CD14-positive monocyte (primary cell): ENCODE measurements around the gene CENPP. TPM values are rescaled to one million over a fixed set of nuclear protein-coding genes. Genes with fewer than 3 reads are reported as not detected.

Experiments
- DNase-seq, 3 donors: peaks; one replicate each; pipeline ENCODE4 v3.0.0-alpha.2; 2011 to 2022
- H2AFZ ChIP-seq: 2 replicates; pipeline ENCODE4 v1.6.0; 2012; ENCODE audit warnings: mild to moderate bottlenecking, low read depth, low read length, inconsistent platforms; ENCODE audit not compliant: insufficient read depth, poor library complexity, severe bottlenecking
- H3K27ac ChIP-seq, 2 donors: 1 replicate in 1 of 2; 2 replicates in 1 of 2; pipeline ENCODE4 v1.5.1; 2012 to 2013; ENCODE audit warnings: low read length in 2 of 2, control low read depth in 1 of 2, inconsistent platforms in 1 of 2, low read depth in 1 of 2, mild to moderate bottlenecking in 1 of 2
- H3K27me3 ChIP-seq, 2 donors: one replicate each; pipeline versions ENCODE4 v1.6.0 to v1.6.1; 2011 to 2013; ENCODE audit warnings: low read length in 2 of 2; ENCODE audit not compliant: control insufficient read depth in 2 of 2, insufficient read depth in 2 of 2
- H3K36me3 ChIP-seq, 2 donors: replicated peaks in 1 of 2; 1 replicate in 1 of 2; 2 replicates in 1 of 2; pipeline versions ENCODE4 v1.5.1 to v1.6.1; 2012 to 2013; ENCODE audit warnings: low read length in 2 of 2, control low read depth in 1 of 2, inconsistent platforms in 1 of 2, mild to moderate bottlenecking in 1 of 2; ENCODE audit not compliant: insufficient read depth in 2 of 2, control insufficient read depth in 1 of 2
- H3K4me1 ChIP-seq, 2 donors: 1 replicate in 1 of 2; 2 replicates in 1 of 2; pipeline versions ENCODE4 v1.5.1 to v1.6.1; 2012 to 2013; ENCODE audit warnings: low read length in 2 of 2, control low read depth in 1 of 2, inconsistent platforms in 1 of 2, mild to moderate bottlenecking in 1 of 2, moderate library complexity in 1 of 2; ENCODE audit not compliant: insufficient read depth in 2 of 2, control insufficient read depth in 1 of 2
- H3K4me2 ChIP-seq: replicated peaks from 2 replicates; pipeline ENCODE3; 2012; ENCODE audit warnings: low read length, moderate library complexity, mild to moderate bottlenecking; ENCODE audit not compliant: poor library complexity, severe bottlenecking; ENCODE audit errors: extremely low read depth
- H3K4me3 ChIP-seq, 3 experiments: fragments of 200-600 bp in 1 of 3; sonication (generic) in 1 of 3; replicated peaks in 1 of 3; 1 replicate in 2 of 3; 2 replicates in 1 of 3; pipeline ENCODE4 v1.5.1; 2011 to 2013; ENCODE audit warnings: low read length in 3 of 3, mild to moderate bottlenecking in 3 of 3, control low read depth in 2 of 3, low read depth in 2 of 3, inconsistent platforms in 1 of 3, moderate library complexity in 1 of 3
- H3K79me2 ChIP-seq: 2 replicates; pipeline ENCODE4 v1.6.0; 2012; ENCODE audit warnings: mild to moderate bottlenecking, control low read depth, inconsistent platforms, low read length, moderate library complexity; ENCODE audit not compliant: insufficient read depth
- H3K9ac ChIP-seq: 2 replicates; pipeline ENCODE4 v1.6.0; 2017; ENCODE audit warnings: low read length, mild to moderate bottlenecking; ENCODE audit not compliant: insufficient read depth, poor library complexity, severe bottlenecking
- H3K9me3 ChIP-seq, 2 donors: replicated peaks in 1 of 2; 1 replicate in 1 of 2; 2 replicates in 1 of 2; pipeline versions ENCODE4 v1.5.1 to v1.6.1; 2012 to 2013; ENCODE audit warnings: low read length in 2 of 2, control low read depth in 1 of 2; ENCODE audit not compliant: control insufficient read depth in 1 of 2, insufficient read depth in 1 of 2
- H4K20me1 ChIP-seq: 2 replicates; pipeline ENCODE4 v1.6.0; 2012; ENCODE audit warnings: mild to moderate bottlenecking, low read length, control low read depth, moderate library complexity; ENCODE audit not compliant: insufficient read depth
- H3K27ac Mint-ChIP-seq, 7 donors: one replicate each; pipeline ENCODE4 v1.8.0; 2020; ENCODE audit warnings: mild to moderate bottlenecking in 7 of 7, mixed read lengths in 7 of 7, moderate library complexity in 6 of 7, inconsistent platforms in 2 of 7
- H3K27me3 Mint-ChIP-seq, 3 donors: one replicate each; pipeline ENCODE4 v1.8.0; 2021 to 2022; ENCODE audit warnings: low read depth in 3 of 3, mild to moderate bottlenecking in 3 of 3, mixed read lengths in 3 of 3, moderate library complexity in 3 of 3, inconsistent platforms in 1 of 3
- H3K36me3 Mint-ChIP-seq, 2 donors: one replicate each; pipeline ENCODE4 v1.8.0; 2020; ENCODE audit warnings: mixed read lengths in 2 of 2, inconsistent platforms in 1 of 2, mild to moderate bottlenecking in 1 of 2
- H3K4me1 Mint-ChIP-seq: one replicate; pipeline ENCODE4 v1.8.0; 2020; ENCODE audit warnings: mild to moderate bottlenecking, mixed read lengths
- H3K4me3 Mint-ChIP-seq, 2 donors: one replicate each; pipeline ENCODE4 v1.8.0; 2020; ENCODE audit warnings: mild to moderate bottlenecking in 2 of 2, mixed read lengths in 2 of 2, moderate library complexity in 1 of 2
- H3K9me3 Mint-ChIP-seq, 7 donors: one replicate each; pipeline ENCODE4 v1.8.0; 2020 to 2022; ENCODE audit warnings: mixed read lengths in 7 of 7, mild to moderate bottlenecking in 6 of 7, moderate library complexity in 6 of 7, inconsistent platforms in 2 of 7
- WGBS: methylation state at CpG from one replicate; pipeline ENCODE4 v1.1.5; 2013; ENCODE audit warnings: missing lambda C conversion rate; ENCODE audit not compliant: insufficient coverage; 5-methylcytosine and 5-hydroxymethylcytosine counted together
- intact Hi-C, 2 donors: fragments of 100-400 bp; cut with micrococcal nuclease; formaldehyde crosslinking; loops; one replicate each; pipeline versions ENCODE4 v1.15.0 to v1.15.1; 2023
- polyA plus RNA-seq, 3 donors: library from polyadenylated mRNA; depleted of rRNA in 1 of 3; unstranded in 2 of 3; stranded (reverse) in 1 of 3; fragments of 300-500 nt in 2 of 3; fragments of >200 nt in 1 of 3; fragmentation: Illumina TruSeq in 2 of 3; gene quantifications; 1 replicate in 2 of 3; 2 replicates in 1 of 3; pipeline ENCODE4 v1.2.3, GENCODE V29; 2012 to 2021
- TF ChIP-seq, protein P1 (sequence below): fragments of 200-600 bp; IDR thresholded peaks from one replicate; pipeline ENCODE4 v1.8.0; 2022; ENCODE audit warnings: antibody characterized with exemption, mild to moderate bottlenecking

CENPP gene
- polyA plus RNA-seq, 3 donors, result 0.50 to 1.1 (median 1.1) TPM

GRCh38 chr9:92397853-92398252 lies 72.1 kb downstream of the CENPP start:
- H3K4me3 ChIP-seq, result no peak overlapping the region
- H2AFZ ChIP-seq, result no peak overlapping the region
- H3K27me3 Mint-ChIP-seq, result no peaks in the 10 kb centered on the region
- no peaks in the 10 kb centered on the region for H3K79me2 ChIP-seq
- intact Hi-C loops, result no loop called here
- no peak overlapping the region for H3K4me3 Mint-ChIP-seq
- no peak overlapping the region for H3K4me2 ChIP-seq
- H3K9me3 Mint-ChIP-seq, result peaks cover 0 to 2% (median 0%) of the 10 kb centered on the region in 7 donors
- H3K9me3 ChIP-seq, result no peaks in the 10 kb centered on the region
- no peak overlapping the region for H3K9ac ChIP-seq
- H3K27me3 ChIP-seq, result no peaks in the 10 kb centered on the region
- no peaks in the 10 kb centered on the region for H4K20me1 ChIP-seq
- WGBS, result no CpG with 5 or more reads among the region's 3 CpGs
- H3K4me1 Mint-ChIP-seq, result no peaks in the 10 kb centered on the region
- H3K27ac ChIP-seq, result no peak overlapping the region
- H3K36me3 Mint-ChIP-seq, result peaks cover 0 to 2% of the 10 kb centered on the region in 2 donors
- H3K27ac Mint-ChIP-seq, result no peak overlapping the region
- no peaks in the 10 kb centered on the region for H3K4me1 ChIP-seq
- no peak for DNase-seq
- no peaks in the 10 kb centered on the region for H3K36me3 ChIP-seq
- TF ChIP-seq, protein P1, sequence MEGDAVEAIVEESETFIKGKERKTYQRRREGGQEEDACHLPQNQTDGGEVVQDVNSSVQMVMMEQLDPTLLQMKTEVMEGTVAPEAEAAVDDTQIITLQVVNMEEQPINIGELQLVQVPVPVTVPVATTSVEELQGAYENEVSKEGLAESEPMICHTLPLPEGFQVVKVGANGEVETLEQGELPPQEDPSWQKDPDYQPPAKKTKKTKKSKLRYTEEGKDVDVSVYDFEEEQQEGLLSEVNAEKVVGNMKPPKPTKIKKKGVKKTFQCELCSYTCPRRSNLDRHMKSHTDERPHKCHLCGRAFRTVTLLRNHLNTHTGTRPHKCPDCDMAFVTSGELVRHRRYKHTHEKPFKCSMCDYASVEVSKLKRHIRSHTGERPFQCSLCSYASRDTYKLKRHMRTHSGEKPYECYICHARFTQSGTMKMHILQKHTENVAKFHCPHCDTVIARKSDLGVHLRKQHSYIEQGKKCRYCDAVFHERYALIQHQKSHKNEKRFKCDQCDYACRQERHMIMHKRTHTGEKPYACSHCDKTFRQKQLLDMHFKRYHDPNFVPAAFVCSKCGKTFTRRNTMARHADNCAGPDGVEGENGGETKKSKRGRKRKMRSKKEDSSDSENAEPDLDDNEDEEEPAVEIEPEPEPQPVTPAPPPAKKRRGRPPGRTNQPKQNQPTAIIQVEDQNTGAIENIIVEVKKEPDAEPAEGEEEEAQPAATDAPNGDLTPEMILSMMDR, result no peak

- Histone ChIP-seq H3K9ac (no peak overlapping the region), H4K20me1 (no peaks in the 10 kb centered on the region), H2AFZ (no peak overlapping the region), H3K4me2 (no peak overlapping the region), H3K36me3 (no peaks in the 10 kb centered on the region), H3K4me3 (no peak overlapping the region), H3K27ac (no peak overlapping the region), H3K4me1 (peaks cover 13 to 14% of the 10 kb centered on the region in 2 donors), H3K79me2 (no peaks in the 10 kb centered on the region), H3K9me3 (no peaks in the 10 kb centered on the region), H3K27me3 (no peaks in the 10 kb centered on the region)
- Mint-ChIP-seq H3K36me3 (no peaks in the 10 kb centered on the region), H3K27ac (no peak overlapping the region), H3K4me3 (no peak overlapping the region), H3K4me1 (peaks cover 16% of the 10 kb centered on the region), H3K27me3 (no peaks in the 10 kb centered on the region), H3K9me3 (no peaks in the 10 kb centered on the region)
- intact Hi-C loops, result no loop called here
- TF ChIP-seq, protein P1, result no peak
- DNase-seq, result no peak
- WGBS, result no CpG with 5 or more reads among the region's 1 CpG
Measured at GRCh38 chr9:92402360-92402759, 76.6 kb downstream of the CENPP start.
